HepG2 (cell line): ENCODE measurements around the gene MC1R. TPM values are rescaled to one million over a fixed set of nuclear protein-coding genes. Genes with fewer than 3 reads are reported as not detected.
A peak's percentile ranks its signal among the peaks of the same experiment; 100 is the strongest.

Experiments used
- ADNP ChIP-seq: sonication (generic); formaldehyde crosslinking; IDR thresholded peaks from 2 replicates; pipeline ENCODE4 v1.4.0; 2020; ENCODE audit warnings: missing genetic modification reagents
- FOSL2 ChIP-seq: sonication (generic); formaldehyde crosslinking; IDR thresholded peaks from 2 replicates; pipeline ENCODE4 v1.4.0; 2020; ENCODE audit warnings: missing genetic modification reagents
- KAT8 ChIP-seq: IDR thresholded peaks from 2 replicates; pipeline ENCODE4 v1.6.1; 2016; ENCODE audit warnings: missing genetic modification reagents, missing compliant biosample characterization
- PLRG1 ChIP-seq: fragments of 450-650 bp; conservative IDR thresholded peaks from 2 replicates; pipeline ENCODE4 v1.6.1; 2016
- POLR2A ChIP-seq, 2 experiments: IDR thresholded peaks; 2 replicates each; pipeline ENCODE4 v1.6.1; 2011; ENCODE audit warnings: low read depth in 2 of 2, low read length in 2 of 2, mild to moderate bottlenecking in 1 of 2, moderate library complexity in 1 of 2; ENCODE audit not compliant: insufficient read depth in 1 of 2
- POLR2AphosphoS5 ChIP-seq: IDR thresholded peaks from 2 replicates; pipeline ENCODE4 v1.6.1; 2012; ENCODE audit warnings: low read depth, low read length
- SYNCRIP ChIP-seq: fragments of 200-400 bp; formaldehyde crosslinking; IDR thresholded peaks from 2 replicates; pipeline ENCODE4 v1.6.1; 2018; ENCODE audit warnings: mild to moderate bottlenecking, low read depth, low read length; ENCODE audit not compliant: insufficient read depth
- ZNF616 ChIP-seq: sonication (generic); formaldehyde crosslinking; IDR thresholded peaks from 2 replicates; pipeline ENCODE4 v1.5.0; 2020; ENCODE audit warnings: low read depth, mild to moderate bottlenecking, missing genetic modification reagents
- ZNF75D ChIP-seq: sonication (generic); formaldehyde crosslinking; IDR thresholded peaks from 2 replicates; pipeline ENCODE4 v1.8.1; 2023; ENCODE audit warnings: missing genetic modification reagents, mild to moderate bottlenecking, borderline replicate concordance
- ZNF839 ChIP-seq: sonication (generic); formaldehyde crosslinking; IDR thresholded peaks from 2 replicates; pipeline ENCODE4 v1.4.0; 2020; ENCODE audit warnings: missing genetic modification reagents, mild to moderate bottlenecking, borderline replicate concordance
- polyA plus RNA-seq, 8 experiments: library from polyadenylated mRNA; depleted of rRNA in 3 of 8; stranded (reverse) in 7 of 8; unstranded in 1 of 8; fragments of >200 nt; fragmentation: Illumina TruSeq in 4 of 8; extraction: Trizol in 4 of 8; gene quantifications; 2 replicates each; pipeline versions ENCODE4 v1.2.1 to v1.2.3, GENCODE V29; 2011 to 2016; ENCODE audit warnings: low read depth in 4 of 8, missing spikeins in 1 of 8, mixed read lengths in 1 of 8; ENCODE audit not compliant: insufficient read depth in 1 of 8
- total RNA-seq, 5 experiments: library from RNA; depleted of rRNA; stranded (reverse); fragments of >200 nt; fragmentation: Illumina TruSeq; extraction: Trizol; gene quantifications; 2 replicates each; pipeline ENCODE4 v1.2.3, GENCODE V29; 2016; ENCODE audit warnings: low read depth in 1 of 5
- TF ChIP-seq, protein P1 (sequence below): sonication (generic); formaldehyde crosslinking; IDR thresholded peaks from 2 replicates; pipeline ENCODE4 v1.4.0; 2020; ENCODE audit warnings: missing genetic modification reagents, borderline replicate concordance
- TF ChIP-seq, protein P2 (sequence below): IDR thresholded peaks from 2 replicates; pipeline ENCODE4 v1.6.1; 2016; ENCODE audit warnings: missing compliant biosample characterization, missing genetic modification reagents, borderline replicate concordance
- TF ChIP-seq, protein P3 (sequence below): sonication (generic); formaldehyde crosslinking; IDR thresholded peaks from 2 replicates; pipeline ENCODE4 v1.4.0; 2020; ENCODE audit warnings: missing genetic modification reagents
- TF ChIP-seq, protein P4 (sequence below), 2 experiments: sonication (generic) in 1 of 2; formaldehyde crosslinking in 1 of 2; IDR thresholded peaks; 2 replicates each; pipeline versions ENCODE4 v1.6.1 to v1.9.0; 2014 to 2022; ENCODE audit warnings: antibody characterized with exemption in 1 of 2, borderline replicate concordance in 1 of 2, inconsistent platforms in 1 of 2, low read depth in 1 of 2, missing genetic modification reagents in 1 of 2
- TF ChIP-seq, protein P5 (sequence below): sonication (generic); formaldehyde crosslinking; IDR thresholded peaks from 2 replicates; pipeline ENCODE4 v1.8.1; 2023; ENCODE audit warnings: mild to moderate bottlenecking, missing genetic modification reagents

MC1R gene
- total and polyA plus RNA-seq, 2 of the 13 experiments (the other 11 are each of a cell fraction or from before 2014, with no cell fraction given): 9.1 to 14.8 TPM

DNA sequence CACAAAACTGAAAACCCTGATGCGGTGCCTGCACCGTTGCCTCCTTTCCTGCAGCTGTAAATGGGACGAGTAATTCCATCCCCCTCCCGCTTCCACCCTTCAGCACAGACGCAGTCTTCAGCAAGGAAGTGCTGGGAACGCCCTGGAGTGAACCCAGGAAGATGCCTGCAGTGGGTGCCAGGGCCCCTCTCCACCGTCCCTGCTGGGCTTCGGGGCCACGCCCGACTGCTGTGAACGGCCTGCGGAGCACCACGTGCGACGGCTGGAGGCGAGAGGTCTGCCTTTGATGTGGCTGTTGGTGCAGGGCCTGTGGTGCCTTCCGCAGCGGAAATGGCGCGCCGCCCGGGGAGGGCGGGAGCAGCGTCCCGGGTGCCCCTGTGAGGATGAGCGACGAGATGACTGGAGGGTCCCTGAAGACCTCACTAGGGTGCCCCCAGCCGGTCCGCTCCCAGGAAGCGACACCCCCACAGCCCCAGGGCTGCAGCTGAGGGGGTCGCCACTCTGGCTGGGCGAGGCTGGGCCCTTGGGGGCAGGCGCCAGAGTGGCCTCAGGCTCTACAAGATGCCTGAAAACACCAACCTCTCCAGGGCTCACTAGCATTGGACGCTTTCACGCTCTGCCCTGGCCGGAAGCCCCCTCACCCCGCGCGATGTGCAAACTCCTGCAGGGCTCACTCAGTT is 749 bp upstream of the MC1R start (continued):
- TF ChIP-seq, protein P1, sequence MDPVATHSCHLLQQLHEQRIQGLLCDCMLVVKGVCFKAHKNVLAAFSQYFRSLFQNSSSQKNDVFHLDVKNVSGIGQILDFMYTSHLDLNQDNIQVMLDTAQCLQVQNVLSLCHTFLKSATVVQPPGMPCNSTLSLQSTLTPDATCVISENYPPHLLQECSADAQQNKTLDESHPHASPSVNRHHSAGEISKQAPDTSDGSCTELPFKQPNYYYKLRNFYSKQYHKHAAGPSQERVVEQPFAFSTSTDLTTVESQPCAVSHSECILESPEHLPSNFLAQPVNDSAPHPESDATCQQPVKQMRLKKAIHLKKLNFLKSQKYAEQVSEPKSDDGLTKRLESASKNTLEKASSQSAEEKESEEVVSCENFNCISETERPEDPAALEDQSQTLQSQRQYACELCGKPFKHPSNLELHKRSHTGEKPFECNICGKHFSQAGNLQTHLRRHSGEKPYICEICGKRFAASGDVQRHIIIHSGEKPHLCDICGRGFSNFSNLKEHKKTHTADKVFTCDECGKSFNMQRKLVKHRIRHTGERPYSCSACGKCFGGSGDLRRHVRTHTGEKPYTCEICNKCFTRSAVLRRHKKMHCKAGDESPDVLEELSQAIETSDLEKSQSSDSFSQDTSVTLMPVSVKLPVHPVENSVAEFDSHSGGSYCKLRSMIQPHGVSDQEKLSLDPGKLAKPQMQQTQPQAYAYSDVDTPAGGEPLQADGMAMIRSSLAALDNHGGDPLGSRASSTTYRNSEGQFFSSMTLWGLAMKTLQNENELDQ (CRISPR knock-in tag): peak; percentile 93
- TF ChIP-seq POLR2AphosphoS5 (peak; percentile 65), SYNCRIP (no peak), ADNP (peak; percentile 78), KAT8 (CRISPR knock-in tag) (peak; percentile 92), PLRG1 (no peak), FOSL2 (CRISPR knock-in tag) (peak; percentile 83), ZNF839 (CRISPR knock-in tag) (peak; percentile 99), POLR2A (IDR thresholded peaks at IDR 0.05; ENCODE audit: insufficient read depth in 1 of 2, low read depth in 2 of 2, low read length in 2 of 2) (no peak; a peak in 1 of 4 replicates), ZNF75D (CRISPR knock-in tag) (no peak), ZNF616 (CRISPR knock-in tag) (peak; percentile 96)
- TF ChIP-seq, protein P2, sequence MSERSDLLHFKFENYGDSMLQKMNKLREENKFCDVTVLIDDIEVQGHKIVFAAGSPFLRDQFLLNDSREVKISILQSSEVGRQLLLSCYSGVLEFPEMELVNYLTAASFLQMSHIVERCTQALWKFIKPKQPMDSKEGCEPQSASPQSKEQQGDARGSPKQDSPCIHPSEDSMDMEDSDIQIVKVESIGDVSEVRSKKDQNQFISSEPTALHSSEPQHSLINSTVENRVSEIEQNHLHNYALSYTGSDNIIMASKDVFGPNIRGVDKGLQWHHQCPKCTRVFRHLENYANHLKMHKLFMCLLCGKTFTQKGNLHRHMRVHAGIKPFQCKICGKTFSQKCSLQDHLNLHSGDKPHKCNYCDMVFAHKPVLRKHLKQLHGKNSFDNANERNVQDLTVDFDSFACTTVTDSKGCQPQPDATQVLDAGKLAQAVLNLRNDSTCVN (CRISPR knock-in tag): peak; percentile 94
- TF ChIP-seq, protein P3, sequence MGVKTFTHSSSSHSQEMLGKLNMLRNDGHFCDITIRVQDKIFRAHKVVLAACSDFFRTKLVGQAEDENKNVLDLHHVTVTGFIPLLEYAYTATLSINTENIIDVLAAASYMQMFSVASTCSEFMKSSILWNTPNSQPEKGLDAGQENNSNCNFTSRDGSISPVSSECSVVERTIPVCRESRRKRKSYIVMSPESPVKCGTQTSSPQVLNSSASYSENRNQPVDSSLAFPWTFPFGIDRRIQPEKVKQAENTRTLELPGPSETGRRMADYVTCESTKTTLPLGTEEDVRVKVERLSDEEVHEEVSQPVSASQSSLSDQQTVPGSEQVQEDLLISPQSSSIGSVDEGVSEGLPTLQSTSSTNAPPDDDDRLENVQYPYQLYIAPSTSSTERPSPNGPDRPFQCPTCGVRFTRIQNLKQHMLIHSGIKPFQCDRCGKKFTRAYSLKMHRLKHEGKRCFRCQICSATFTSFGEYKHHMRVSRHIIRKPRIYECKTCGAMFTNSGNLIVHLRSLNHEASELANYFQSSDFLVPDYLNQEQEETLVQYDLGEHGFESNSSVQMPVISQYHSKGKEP (CRISPR knock-in tag): peak; percentile 96
- TF ChIP-seq, protein P4, sequence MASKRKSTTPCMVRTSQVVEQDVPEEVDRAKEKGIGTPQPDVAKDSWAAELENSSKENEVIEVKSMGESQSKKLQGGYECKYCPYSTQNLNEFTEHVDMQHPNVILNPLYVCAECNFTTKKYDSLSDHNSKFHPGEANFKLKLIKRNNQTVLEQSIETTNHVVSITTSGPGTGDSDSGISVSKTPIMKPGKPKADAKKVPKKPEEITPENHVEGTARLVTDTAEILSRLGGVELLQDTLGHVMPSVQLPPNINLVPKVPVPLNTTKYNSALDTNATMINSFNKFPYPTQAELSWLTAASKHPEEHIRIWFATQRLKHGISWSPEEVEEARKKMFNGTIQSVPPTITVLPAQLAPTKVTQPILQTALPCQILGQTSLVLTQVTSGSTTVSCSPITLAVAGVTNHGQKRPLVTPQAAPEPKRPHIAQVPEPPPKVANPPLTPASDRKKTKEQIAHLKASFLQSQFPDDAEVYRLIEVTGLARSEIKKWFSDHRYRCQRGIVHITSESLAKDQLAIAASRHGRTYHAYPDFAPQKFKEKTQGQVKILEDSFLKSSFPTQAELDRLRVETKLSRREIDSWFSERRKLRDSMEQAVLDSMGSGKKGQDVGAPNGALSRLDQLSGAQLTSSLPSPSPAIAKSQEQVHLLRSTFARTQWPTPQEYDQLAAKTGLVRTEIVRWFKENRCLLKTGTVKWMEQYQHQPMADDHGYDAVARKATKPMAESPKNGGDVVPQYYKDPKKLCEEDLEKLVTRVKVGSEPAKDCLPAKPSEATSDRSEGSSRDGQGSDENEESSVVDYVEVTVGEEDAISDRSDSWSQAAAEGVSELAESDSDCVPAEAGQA (IDR thresholded peaks at IDR 0.05; ENCODE audit: low read depth): peak; percentile 76
- TF ChIP-seq, protein P4 (CRISPR knock-in tag; IDR thresholded peaks at IDR 0.05; ENCODE audit: borderline replicate concordance): peak; percentile 98
- TF ChIP-seq, protein P5, sequence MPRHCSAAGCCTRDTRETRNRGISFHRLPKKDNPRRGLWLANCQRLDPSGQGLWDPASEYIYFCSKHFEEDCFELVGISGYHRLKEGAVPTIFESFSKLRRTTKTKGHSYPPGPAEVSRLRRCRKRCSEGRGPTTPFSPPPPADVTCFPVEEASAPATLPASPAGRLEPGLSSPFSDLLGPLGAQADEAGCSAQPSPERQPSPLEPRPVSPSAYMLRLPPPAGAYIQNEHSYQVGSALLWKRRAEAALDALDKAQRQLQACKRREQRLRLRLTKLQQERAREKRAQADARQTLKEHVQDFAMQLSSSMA: no peak; the same call in 1 of the 2 replicates
